CD4-positive, alpha-beta T cell (primary cell): ENCODE data around the gene TP53RK. TPM values are rescaled to one million over a fixed set of nuclear protein-coding genes. Genes with fewer than 3 reads are reported as not detected.

Experiments
- ATAC-seq: fragments of 200-7000 bp; cut with Tn5 transposase; one replicate; pipeline ENCODE4 v1.10.0; 2022; ENCODE audit warnings: mild to moderate bottlenecking; ENCODE audit not compliant: poor library complexity
- CTCF ChIA-PET: fragments of 350-600 bp; sonication (Branson Sonifier 250); formaldehyde crosslinking; loops from one replicate; lab custom pipeline; 2021; ENCODE audit warnings: antibody characterized with exemption, inconsistent platforms; lab: Charles Lee
- POLR2A ChIA-PET: fragments of 350-600 bp; sonication (Branson Sonifier 250); formaldehyde crosslinking; loops from one replicate; lab custom pipeline; 2021; ENCODE audit warnings: antibody characterized with exemption, inconsistent platforms; lab: Charles Lee
- DNase-seq, 14 experiments: peaks; one replicate each; pipeline ENCODE4 v3.0.0-alpha.2; 2013 to 2020; ENCODE audit warnings: mixed read lengths in 2 of 14
- H3K27ac ChIP-seq, 2 donors: one replicate each; pipeline versions ENCODE4 v1.5.1 to v1.7.0; 2013; ENCODE audit warnings: low read length in 2 of 2, low read depth in 1 of 2, mild to moderate bottlenecking in 1 of 2
- H3K27me3 ChIP-seq, 2 experiments: 1 replicate in 1 of 2; 2 replicates in 1 of 2; pipeline versions ENCODE4 v1.6.1 to v1.7.0; 2013; ENCODE audit warnings: low read length in 2 of 2, control low read depth in 1 of 2, mild to moderate bottlenecking in 1 of 2, moderate library complexity in 1 of 2; ENCODE audit not compliant: insufficient read depth in 2 of 2, control insufficient read depth in 1 of 2
- H3K36me3 ChIP-seq: one replicate; pipeline ENCODE4 v1.6.1; 2013; ENCODE audit warnings: low read length, control low read depth; ENCODE audit not compliant: insufficient read depth
- H3K4me1 ChIP-seq: one replicate; pipeline ENCODE4 v1.6.1; 2013; ENCODE audit warnings: low read length, control low read depth; ENCODE audit not compliant: insufficient read depth
- H3K4me3 ChIP-seq: one replicate; pipeline ENCODE4 v1.5.1; 2013; ENCODE audit warnings: mild to moderate bottlenecking, low read length, moderate library complexity
- H3K9me3 ChIP-seq, 2 experiments: 1 replicate in 1 of 2; 2 replicates in 1 of 2; pipeline versions ENCODE4 v1.6.1 to v1.7.0; 2013; ENCODE audit warnings: low read length in 2 of 2, mild to moderate bottlenecking in 2 of 2, control low read depth in 1 of 2, moderate library complexity in 1 of 2; ENCODE audit not compliant: control insufficient read depth in 1 of 2, insufficient read depth in 1 of 2
- H3K27ac Mint-ChIP-seq: one replicate; pipeline ENCODE4 v1.8.0; 2020; ENCODE audit warnings: mixed read lengths
- H3K27me3 Mint-ChIP-seq: one replicate; pipeline ENCODE4 v1.8.0; 2021; ENCODE audit warnings: mixed read lengths
- H3K36me3 Mint-ChIP-seq: one replicate; pipeline ENCODE4 v1.8.0; 2021; ENCODE audit warnings: low read depth, mixed read lengths
- H3K4me1 Mint-ChIP-seq: one replicate; pipeline ENCODE4 v1.8.0; 2021; ENCODE audit warnings: low read depth, mixed read lengths
- H3K4me3 Mint-ChIP-seq: one replicate; pipeline ENCODE4 v1.8.0; 2020; ENCODE audit warnings: mild to moderate bottlenecking, mixed read lengths
- H3K9me3 Mint-ChIP-seq: one replicate; pipeline ENCODE4 v1.8.0; 2020; ENCODE audit warnings: mixed read lengths
- intact Hi-C, 2 experiments: fragments of 100-400 bp; cut with DNase I in 1 of 2; cut with micrococcal nuclease in 1 of 2; formaldehyde crosslinking; loops; one replicate each; pipeline versions ENCODE4 v1.15.1 to v1.9.0; 2023 to 2025; cut with DNase I, micrococcal nuclease
- total RNA-seq, 174 experiments: library from RNA in 2 of 174; stranded (reverse) in 2 of 174; gene quantifications; one replicate each; pipeline ENCODE4 v1.2.3 and lab custom pipeline; 2021 to 2026
- TF ChIP-seq, protein P1 (sequence below): fragments of 200-600 bp; IDR thresholded peaks from one replicate; pipeline ENCODE4 v1.8.0; 2022; ENCODE audit warnings: antibody characterized with exemption, mild to moderate bottlenecking

The TP53RK gene
- total RNA-seq, 2 experiments from 2014 or later = 3.9 to 4.5 TPM

DNA sequence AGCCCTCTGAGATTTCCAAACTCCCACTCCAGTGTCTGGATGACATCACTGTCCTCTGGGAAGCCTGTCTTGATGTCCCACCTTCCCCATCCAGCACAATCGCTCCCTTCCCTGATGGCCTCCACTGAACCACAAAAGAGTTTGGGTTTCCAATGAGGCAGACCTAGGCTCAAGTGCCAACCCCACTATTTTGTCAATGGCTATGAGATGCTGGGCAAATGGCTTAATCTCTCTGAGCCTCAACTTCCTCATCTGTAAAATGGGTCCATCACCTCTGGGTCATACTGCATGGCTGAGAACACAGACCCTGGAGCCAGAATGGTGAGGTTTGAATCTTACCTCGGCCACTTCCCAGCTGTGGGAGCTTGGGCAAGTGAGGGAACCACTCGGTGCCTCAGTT lies 49.7 kb downstream of the TP53RK start:
- Histone ChIP-seq H3K27me3 (peaks cover 0 to 7% of the 10 kb centered on the region in 2 experiments), H3K4me1 (no peaks in the 10 kb centered on the region), H3K36me3 (no peaks in the 10 kb centered on the region), H3K4me3 (no peak overlapping the region), H3K27ac (no peak overlapping the region), H3K9me3 (no peaks in the 10 kb centered on the region)
- TF ChIP-seq, protein P1, sequence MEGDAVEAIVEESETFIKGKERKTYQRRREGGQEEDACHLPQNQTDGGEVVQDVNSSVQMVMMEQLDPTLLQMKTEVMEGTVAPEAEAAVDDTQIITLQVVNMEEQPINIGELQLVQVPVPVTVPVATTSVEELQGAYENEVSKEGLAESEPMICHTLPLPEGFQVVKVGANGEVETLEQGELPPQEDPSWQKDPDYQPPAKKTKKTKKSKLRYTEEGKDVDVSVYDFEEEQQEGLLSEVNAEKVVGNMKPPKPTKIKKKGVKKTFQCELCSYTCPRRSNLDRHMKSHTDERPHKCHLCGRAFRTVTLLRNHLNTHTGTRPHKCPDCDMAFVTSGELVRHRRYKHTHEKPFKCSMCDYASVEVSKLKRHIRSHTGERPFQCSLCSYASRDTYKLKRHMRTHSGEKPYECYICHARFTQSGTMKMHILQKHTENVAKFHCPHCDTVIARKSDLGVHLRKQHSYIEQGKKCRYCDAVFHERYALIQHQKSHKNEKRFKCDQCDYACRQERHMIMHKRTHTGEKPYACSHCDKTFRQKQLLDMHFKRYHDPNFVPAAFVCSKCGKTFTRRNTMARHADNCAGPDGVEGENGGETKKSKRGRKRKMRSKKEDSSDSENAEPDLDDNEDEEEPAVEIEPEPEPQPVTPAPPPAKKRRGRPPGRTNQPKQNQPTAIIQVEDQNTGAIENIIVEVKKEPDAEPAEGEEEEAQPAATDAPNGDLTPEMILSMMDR = no peak
- CTCF ChIA-PET = no interaction called here
- POLR2A ChIA-PET = no interaction called here
- ATAC-seq (no peak), DNase-seq (no peak)
- intact Hi-C loops = no loop called here
- Mint-ChIP-seq H3K36me3 (no peaks in the 10 kb centered on the region), H3K4me3 (no peak overlapping the region), H3K27me3 (peaks cover 43% of the 10 kb centered on the region), H3K4me1 (no peaks in the 10 kb centered on the region), H3K9me3 (no peaks in the 10 kb centered on the region), H3K27ac (no peak overlapping the region)

DNA sequence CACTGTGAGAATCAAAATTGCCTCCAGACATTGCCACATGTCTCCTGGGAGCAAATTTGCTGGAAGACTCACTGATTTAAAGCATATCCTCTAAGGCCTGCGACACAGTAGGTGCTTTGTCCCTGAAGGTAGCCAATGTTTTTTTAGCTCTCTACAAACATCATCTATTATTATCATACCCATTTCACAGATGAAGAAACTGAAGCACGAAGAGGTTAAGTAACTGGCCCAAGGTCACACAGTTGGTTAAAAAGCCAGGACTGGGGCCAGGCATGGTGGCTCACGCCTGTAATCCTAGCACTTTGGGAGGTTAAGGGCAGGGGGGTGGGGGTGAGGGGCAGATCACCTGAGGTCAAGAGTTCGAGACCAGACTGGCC lies 50.4 kb downstream of the TP53RK start:
- H3K4me3 Mint-ChIP-seq = no peak overlapping the region
- ChIA-PET POLR2A (no interaction called here), CTCF (no interaction called here)
- no peaks in the 10 kb centered on the region for H3K9me3 Mint-ChIP-seq
- intact Hi-C loops = no loop called here
- no peak overlapping the region for H3K27ac Mint-ChIP-seq
- H3K36me3 Mint-ChIP-seq = no peaks in the 10 kb centered on the region
- ATAC-seq = no peak
- no peaks in the 10 kb centered on the region for H3K4me1 Mint-ChIP-seq
- no peak overlapping the region for H3K27ac ChIP-seq
- peaks cover 0 to 7% of the 10 kb centered on the region in 2 experiments for H3K27me3 ChIP-seq
- TF ChIP-seq, protein P1 = no peak
- peaks cover 43% of the 10 kb centered on the region for H3K27me3 Mint-ChIP-seq
- no peaks in the 10 kb centered on the region for H3K9me3 ChIP-seq
- H3K4me1 ChIP-seq = no peaks in the 10 kb centered on the region
- no peaks in the 10 kb centered on the region for H3K36me3 ChIP-seq
- no peak for DNase-seq
- H3K4me3 ChIP-seq = no peak overlapping the region

DNA sequence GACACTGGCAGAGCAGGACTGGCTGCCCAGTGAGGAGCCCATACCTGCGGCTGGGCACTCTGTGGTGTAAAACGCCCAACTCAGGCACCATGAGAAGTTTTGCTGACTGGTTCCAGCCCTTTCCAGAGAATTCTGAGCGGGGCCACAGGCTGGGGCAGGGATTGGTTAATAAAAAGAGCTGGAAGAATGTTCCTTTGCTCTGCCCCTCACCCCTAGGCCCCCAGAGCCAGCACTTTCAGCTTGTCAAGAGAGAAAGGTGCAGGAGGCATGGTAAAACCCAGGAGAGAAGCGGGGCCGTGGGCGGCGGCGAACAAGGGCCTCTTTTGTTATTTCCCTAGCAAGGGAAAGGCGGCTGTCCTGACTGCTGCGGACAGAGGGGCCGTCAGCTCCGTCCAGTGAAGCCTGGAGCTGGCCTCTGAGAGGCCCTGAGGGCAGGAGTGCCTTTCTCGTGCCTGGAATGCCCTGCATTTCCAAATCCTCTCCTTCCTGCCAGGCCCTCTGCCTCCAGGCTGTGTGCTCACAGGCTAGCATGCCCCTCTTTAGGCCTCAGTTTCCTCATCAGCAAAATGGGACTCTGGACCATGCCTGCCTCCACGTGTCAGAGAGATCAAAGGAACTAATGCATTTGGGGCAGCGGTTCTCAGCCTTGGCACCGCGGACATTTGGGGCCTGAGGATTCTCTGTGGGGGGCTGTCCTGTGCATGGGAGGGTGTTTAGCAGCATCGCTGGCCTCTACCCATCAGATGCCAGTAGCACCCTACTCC lies 50.9 kb downstream of the TP53RK start:
- TF ChIP-seq, protein P1 = no peak
- Histone ChIP-seq H3K27ac (no peak overlapping the region), H3K36me3 (no peaks in the 10 kb centered on the region), H3K9me3 (no peaks in the 10 kb centered on the region), H3K4me3 (no peak overlapping the region), H3K27me3 (peaks cover 0 to 11% of the 10 kb centered on the region in 2 experiments), H3K4me1 (no peaks in the 10 kb centered on the region)
- Mint-ChIP-seq H3K4me1 (no peaks in the 10 kb centered on the region), H3K36me3 (no peaks in the 10 kb centered on the region), H3K4me3 (no peak overlapping the region), H3K27me3 (peaks cover 48% of the 10 kb centered on the region), H3K27ac (no peak overlapping the region), H3K9me3 (no peaks in the 10 kb centered on the region)
- DNase-seq (no peak), ATAC-seq (no peak)
- POLR2A ChIA-PET = no interaction called here
- intact Hi-C loops = no loop called here
- CTCF ChIA-PET = no interaction called here
